K562 (cell line): Measurements from ENCODE around the gene CXCL14. TPM values are rescaled to one million over a fixed set of nuclear protein-coding genes. Genes with fewer than 3 reads are reported as not detected.

ENCODE experiments used
- ATAC-seq: fragments of 200-7000 bp; cut with Tn5 transposase; 3 replicates; pipeline ENCODE4 v1.9.1; 2020; ENCODE audit warnings: moderate library complexity
- BruUV-seq: library from RNA; stranded (reverse); fragments of 400-500 nt; replicated peaks from 2 replicates; lab custom pipeline; 2021; lab: Mats Ljungman, UMichigan
- CTCF ChIA-PET: fragments of 300-600 bp; formaldehyde crosslinking; extraction: SDS; loops from one replicate; lab custom pipeline; 2021; ENCODE audit warnings: low intra/inter-chr PET ratio; lab: Yijun Ruan, JAX
- POLR2A ChIA-PET: fragments of 300-600, 350-650 bp; sonication (Branson Sonifier 250); formaldehyde crosslinking; extraction: SDS; loops from one replicate; lab custom pipeline; 2021; ENCODE audit warnings: antibody characterized with exemption, inconsistent platforms; lab: Yijun Ruan, JAX
- DNase-seq, 4 experiments: peaks; one replicate each; pipeline versions ENCODE4 v3.0.0 to v3.0.0-alpha.2; 2011 to 2018; ENCODE audit warnings: low spot score in 3 of 4, mixed read lengths in 3 of 4; ENCODE audit errors: extremely low read depth in 1 of 4
- FAIRE-seq: peaks from 2 replicates; lab custom pipeline; 2011; peaks lifted over from hg19 to GRCh38; lab: Jason Lieb, UNC
- H2AFZ ChIP-seq: 2 replicates; pipeline ENCODE4 v1.6.0; 2011; ENCODE audit warnings: low read depth, low read length, control low read depth, inconsistent platforms
- H3K27ac ChIP-seq: fragments of 200-600 bp; 3 replicates; pipeline ENCODE4 v1.8.0; 2011; ENCODE audit warnings: low read depth, mild to moderate bottlenecking, control low read depth, inconsistent platforms, low read length, moderate library complexity, mixed read lengths; ENCODE audit errors: extremely low read depth
- H3K27me3 ChIP-seq, 2 experiments: fragments of 300-600 bp in 1 of 2; 2 replicates in 1 of 2; 3 replicates in 1 of 2; pipeline versions ENCODE4 v1.6.0 to v1.8.0; 2011; ENCODE audit warnings: inconsistent platforms in 2 of 2, low read length in 2 of 2, mild to moderate bottlenecking in 1 of 2, mixed read lengths in 1 of 2, moderate library complexity in 1 of 2; ENCODE audit not compliant: control insufficient read depth in 2 of 2, insufficient read depth in 2 of 2
- H3K36me3 ChIP-seq: fragments of 300-600 bp; 3 replicates; pipeline ENCODE4 v1.8.0; 2011; ENCODE audit warnings: mild to moderate bottlenecking, low read length, inconsistent platforms; ENCODE audit not compliant: control insufficient read depth, insufficient read depth
- H3K4me1 ChIP-seq, 2 experiments: fragments of 200-600 bp in 1 of 2; replicated peaks in 1 of 2; 2 replicates in 1 of 2; 3 replicates in 1 of 2; pipeline versions ENCODE4 v1.5.1 to v1.8.0; 2011; ENCODE audit warnings: inconsistent platforms in 2 of 2, low read length in 2 of 2, mild to moderate bottlenecking in 1 of 2, mixed read lengths in 1 of 2, moderate library complexity in 1 of 2; ENCODE audit not compliant: control insufficient read depth in 2 of 2, insufficient read depth in 2 of 2
- H3K4me2 ChIP-seq: 2 replicates; pipeline ENCODE4 v1.6.1; 2011; ENCODE audit warnings: low read length, control low read depth, inconsistent platforms, mixed read lengths; ENCODE audit not compliant: insufficient read depth
- H3K4me3 ChIP-seq: fragments of 200-600 bp; sonication (generic), shearing (Covaris generic); 2 replicates; pipeline ENCODE4 v1.5.1; 2016; ENCODE audit warnings: control low read depth, inconsistent platforms
- H3K79me2 ChIP-seq: fragments of 200-600 bp; 3 replicates; pipeline ENCODE4 v1.8.0; 2011; ENCODE audit warnings: low read length, inconsistent platforms; ENCODE audit not compliant: control insufficient read depth, insufficient read depth
- H3K9ac ChIP-seq, 2 experiments: 2 replicates each; pipeline versions ENCODE4 v1.6.0 to v1.6.1; 2011; ENCODE audit warnings: low read depth in 2 of 2, low read length in 2 of 2, control low read depth in 1 of 2, inconsistent platforms in 1 of 2, mild to moderate bottlenecking in 1 of 2, mixed read lengths in 1 of 2; ENCODE audit not compliant: insufficient read depth in 1 of 2
- H3K9me1 ChIP-seq: one replicate; pipeline ENCODE4 v1.6.0; 2011; ENCODE audit warnings: inconsistent platforms, mild to moderate bottlenecking, low read length, moderate library complexity; ENCODE audit not compliant: control insufficient read depth, insufficient read depth
- H3K9me3 ChIP-seq: replicated peaks from 2 replicates; pipeline ENCODE4 v1.5.1; 2011; ENCODE audit warnings: low read depth, low read length, inconsistent platforms; ENCODE audit not compliant: control insufficient read depth, insufficient read depth
- H4K20me1 ChIP-seq: replicated peaks from 2 replicates; pipeline ENCODE4 v1.6.1; 2011; ENCODE audit warnings: low read length, inconsistent platforms, mixed read lengths; ENCODE audit not compliant: control insufficient read depth, insufficient read depth
- FOS ChIP-seq: IDR thresholded peaks from 3 replicates; pipeline ENCODE4 v1.6.1; 2011; ENCODE audit not compliant: insufficient read length; ENCODE audit errors: extremely low read depth
- JUND ChIP-seq, 2 experiments: IDR thresholded peaks; 2 replicates in 1 of 2; 3 replicates in 1 of 2; pipeline ENCODE4 v1.6.1; 2011; ENCODE audit warnings: borderline replicate concordance in 2 of 2, low read depth in 2 of 2, low read length in 2 of 2, improper control_type of control experiment in 1 of 2, missing biosample characterization in 1 of 2, missing genetic modification characterization in 1 of 2, missing genetic modification reagents in 1 of 2
- KHSRP ChIP-seq: fragments of 450-650 bp; IDR thresholded peaks from 2 replicates; pipeline ENCODE4 v1.6.1; 2017
- MAFF ChIP-seq: IDR thresholded peaks from 2 replicates; pipeline ENCODE4 v1.6.1; 2012; ENCODE audit warnings: low read length, improper control_type of control experiment
- MEF2D ChIP-seq: conservative IDR thresholded peaks from 2 replicates; pipeline ENCODE4 v1.6.1; 2016; ENCODE audit warnings: low read depth, missing genetic modification characterization, missing compliant biosample characterization
- NKRF ChIP-seq: fragments of 450-650 bp; IDR thresholded peaks from 2 replicates; pipeline ENCODE4 v1.6.1; 2016; ENCODE audit warnings: borderline replicate concordance
- NR2F6 ChIP-seq: fragments of 450-650 bp; formaldehyde crosslinking; IDR thresholded peaks from 2 replicates; pipeline ENCODE4 v1.4.0; 2020; ENCODE audit warnings: mild to moderate bottlenecking
- POLR2G ChIP-seq: fragments of 200-400 bp; formaldehyde crosslinking; IDR thresholded peaks from 2 replicates; pipeline ENCODE4 v1.6.1; 2017; ENCODE audit warnings: low read depth, mild to moderate bottlenecking, antibody characterized with exemption, low read length, moderate library complexity
- PRDM10 ChIP-seq: fragments of 450-650 bp; IDR thresholded peaks from 2 replicates; pipeline ENCODE4 v1.6.1; 2018; ENCODE audit not compliant: partially characterized antibody
- SMAD2 ChIP-seq: fragments of 150-350 bp; IDR thresholded peaks from 2 replicates; pipeline ENCODE4 v1.6.1; 2014; ENCODE audit warnings: low read depth, mild to moderate bottlenecking, low read length
- TCFL5 ChIP-seq: fragments of 250-450 bp; sonication (Bioruptor Pico); conservative IDR thresholded peaks from 2 replicates; pipeline ENCODE4 v1.6.1; 2021; ENCODE audit warnings: mild to moderate bottlenecking, moderate library complexity, matching md5 sums
- ZEB2 ChIP-seq: fragments of 450-650 bp; IDR thresholded peaks from 2 replicates; pipeline ENCODE4 v1.6.1; 2016
- ZNF143 ChIP-seq: sonication (generic); formaldehyde crosslinking; IDR thresholded peaks from 2 replicates; pipeline ENCODE4 v1.9.0; 2022; ENCODE audit warnings: mild to moderate bottlenecking, missing genetic modification reagents
- ZNF224 ChIP-seq: sonication (generic); formaldehyde crosslinking; IDR thresholded peaks from 2 replicates; pipeline ENCODE4 v1.8.0; 2022; ENCODE audit warnings: mild to moderate bottlenecking, missing genetic modification reagents
- ZNF445 ChIP-seq: fragments of 250-450 bp; sonication (Bioruptor Pico); IDR thresholded peaks from 2 replicates; pipeline ENCODE4 v1.4.0; 2020; ENCODE audit warnings: low read depth, mild to moderate bottlenecking, moderate library complexity
- WGBS: fragments of 100-300 bp; shearing (Covaris generic); methylation state at CpG from one replicate; pipeline ENCODE4 v1.1.6; 2016; ENCODE audit warnings: low coverage, mixed read lengths; ENCODE audit not compliant: insufficient coverage; ENCODE audit errors: missing lambda C conversion rate; 5-methylcytosine and 5-hydroxymethylcytosine counted together
- in situ Hi-C: fragments of 300-500 bp; cut with MboI; formaldehyde crosslinking; loops from 4 replicates; pipeline ENCODE4 v1.15.0; 2018; ENCODE audit warnings: inconsistent platforms, mixed read lengths
- intact Hi-C: fragments of 100-400 bp; cut with micrococcal nuclease; formaldehyde crosslinking; loops from 2 replicates; pipeline ENCODE4 v1.14.2; 2022
- polyA plus RNA-seq, 8 experiments: library from polyadenylated mRNA; depleted of rRNA in 4 of 8; stranded (reverse) in 5 of 8; unstranded in 3 of 8; fragments of >200 nt; fragmentation: Nextera tagmentation in 2 of 8; fragmentation: Illumina TruSeq in 1 of 8; extraction: Ambion mirVana in 2 of 8; extraction: Trizol in 1 of 8; gene quantifications; 2 replicates each; pipeline versions ENCODE4 v1.2.1 to v1.2.3, GENCODE V29; 2011 to 2014; ENCODE audit warnings: inconsistent platforms in 1 of 8, missing spikeins in 1 of 8
- total RNA-seq, 7 experiments: library from RNA; depleted of rRNA in 6 of 7; stranded (reverse); fragments of >200 nt in 6 of 7; fragmentation: Illumina TruSeq in 2 of 7; extraction: Trizol in 2 of 7; gene quantifications; 2 replicates each; pipeline versions ENCODE4 v1.2.1 to v1.2.3, GENCODE V29; 2011 to 2021; ENCODE audit warnings: low replicate concordance in 1 of 7

CXCL14 gene
- total and polyA plus RNA-seq, 9 of the 15 experiments (the other 6 are each of a cell fraction or from before 2014, with no cell fraction given): not detected

GRCh38 chr5:135557076-135557838 lies 21.5 kb downstream of the CXCL14 start:
- intact Hi-C loops: no loop called here
- CTCF ChIA-PET: no interaction called here
- no peak overlapping the region for H3K27ac ChIP-seq
- H2AFZ ChIP-seq: no peak overlapping the region
- no peaks in the 10 kb centered on the region for H3K79me2 ChIP-seq
- no peak for FAIRE-seq
- H3K27me3 ChIP-seq: peaks cover 0 to 5% of the 10 kb centered on the region in 2 experiments; a peak in 1 of 5 replicates
- no peaks in the 10 kb centered on the region for H3K36me3 ChIP-seq
- POLR2A ChIA-PET: no interaction called here
- 13% methylated on average over 11 of the region's 11 CpGs for WGBS
- H3K9me3 ChIP-seq: no peaks in the 10 kb centered on the region
- peaks cover 0 to 5% of the 10 kb centered on the region in 2 experiments; a peak in 3 of 5 replicates for H3K4me1 ChIP-seq
- no peak for DNase-seq
- TF ChIP-seq SMAD2 (no peak), KHSRP (no peak), FOS (no peak), ZEB2 (no peak), NR2F6 (CRISPR knock-in tag) (no peak), ZNF143 (CRISPR knock-in tag) (no peak), NKRF (no peak), JUND (IDR thresholded peaks at IDR 0.05; ENCODE audit: borderline replicate concordance, low read depth, low read length) (no peak), JUND (tag; IDR thresholded peaks at IDR 0.05; ENCODE audit: borderline replicate concordance, low read depth, low read length) (no peak), ZNF445 (no peak), TCFL5 (no peak), POLR2G (no peak), MAFF (no peak), MEF2D (tag) (no peak), PRDM10 (no peak), ZNF224 (CRISPR knock-in tag) (no peak)
- ATAC-seq: no peak
- BruUV-seq: no TSS peak
- H3K9ac ChIP-seq: no peak overlapping the region
- H4K20me1 ChIP-seq: no peaks in the 10 kb centered on the region; the same call in 1 of the 2 replicates
- H3K9me1 ChIP-seq: no peaks in the 10 kb centered on the region
- in situ Hi-C loops: loop anchor here (5.0 kb wide), 1 partner anchor 275 kb away; the partner anchor contains the start of gene SLC25A48
- H3K4me3 ChIP-seq: no peak overlapping the region
- H3K4me2 ChIP-seq: no peak overlapping the region
